Measurements from ENCODE around the gene GPATCH8. TPM values are rescaled to one million over a fixed set of nuclear protein-coding genes. Genes with fewer than 3 reads are reported as not detected.
A peak's percentile ranks its signal among the peaks of the same experiment; 100 is the strongest.

Gene GPATCH8
- 62.6 TPM for total RNA-seq (ENCODE audit: unreplicated experiment)
- long read RNA-seq, full-length matches to known transcripts: 10 of 21 reads
- long read RNA-seq, partial matches to known transcripts: 3 of 21 reads
- long read RNA-seq, other reads (novel, unspliced or antisense): 8 of 21 reads

- DNase-seq: peak; percentile 98
- Mint-ChIP-seq H3K4me1 (ENCODE audit: low read depth, unreplicated experiment) (peaks cover 5% of the 10 kb centered on the region), H3K36me3 (ENCODE audit: unreplicated experiment) (no peaks in the 10 kb centered on the region), H3K4me3 (ENCODE audit: unreplicated experiment) (peak within 1 kb of the TSS; percentile 98), H3K27me3 (ENCODE audit: unreplicated experiment) (peaks cover 8% of the 10 kb centered on the region), H3K27ac (ENCODE audit: unreplicated experiment) (peak within 1 kb of the TSS; percentile 99), H3K9me3 (ENCODE audit: unreplicated experiment) (peaks cover 7% of the 10 kb centered on the region)
- TF ChIP-seq, protein P1, sequence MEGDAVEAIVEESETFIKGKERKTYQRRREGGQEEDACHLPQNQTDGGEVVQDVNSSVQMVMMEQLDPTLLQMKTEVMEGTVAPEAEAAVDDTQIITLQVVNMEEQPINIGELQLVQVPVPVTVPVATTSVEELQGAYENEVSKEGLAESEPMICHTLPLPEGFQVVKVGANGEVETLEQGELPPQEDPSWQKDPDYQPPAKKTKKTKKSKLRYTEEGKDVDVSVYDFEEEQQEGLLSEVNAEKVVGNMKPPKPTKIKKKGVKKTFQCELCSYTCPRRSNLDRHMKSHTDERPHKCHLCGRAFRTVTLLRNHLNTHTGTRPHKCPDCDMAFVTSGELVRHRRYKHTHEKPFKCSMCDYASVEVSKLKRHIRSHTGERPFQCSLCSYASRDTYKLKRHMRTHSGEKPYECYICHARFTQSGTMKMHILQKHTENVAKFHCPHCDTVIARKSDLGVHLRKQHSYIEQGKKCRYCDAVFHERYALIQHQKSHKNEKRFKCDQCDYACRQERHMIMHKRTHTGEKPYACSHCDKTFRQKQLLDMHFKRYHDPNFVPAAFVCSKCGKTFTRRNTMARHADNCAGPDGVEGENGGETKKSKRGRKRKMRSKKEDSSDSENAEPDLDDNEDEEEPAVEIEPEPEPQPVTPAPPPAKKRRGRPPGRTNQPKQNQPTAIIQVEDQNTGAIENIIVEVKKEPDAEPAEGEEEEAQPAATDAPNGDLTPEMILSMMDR (IDR thresholded peaks at IDR 0.05; ENCODE audit: partially characterized antibody, unreplicated experiment): no peak
Measured at GRCh38 chr17:44503147-44504029, at the start of gene GPATCH8. Gene GPATCH8 (minus strand): TSS chr17:44503406. CDS start chr17:44503370, 36 bp downstream.

- TF ChIP-seq, protein P1 (IDR thresholded peaks at IDR 0.05; ENCODE audit: partially characterized antibody, unreplicated experiment): no peak
- no peak overlapping the region for H3K27ac Mint-ChIP-seq (ENCODE audit: unreplicated experiment)
- no peak overlapping the region for H3K4me3 Mint-ChIP-seq (ENCODE audit: unreplicated experiment)
- peaks cover 3% of the 10 kb centered on the region for H3K9me3 Mint-ChIP-seq (ENCODE audit: unreplicated experiment)
- peaks cover 8% of the 10 kb centered on the region for H3K4me1 Mint-ChIP-seq (ENCODE audit: low read depth, unreplicated experiment)
- DNase-seq: no peak
- H3K36me3 Mint-ChIP-seq (ENCODE audit: unreplicated experiment): peaks cover 6% of the 10 kb centered on the region
- H3K27me3 Mint-ChIP-seq (ENCODE audit: unreplicated experiment): peaks cover 9% of the 10 kb centered on the region
Measured at GRCh38 chr17:44552361-44552760, 49.2 kb upstream of the GPATCH8 start.

GRCh38 chr17:44549686-44550085, 46.5 kb upstream of the GPATCH8 start:
- TF ChIP-seq, protein P1 (IDR thresholded peaks at IDR 0.05; ENCODE audit: partially characterized antibody, unreplicated experiment): no peak
- Mint-ChIP-seq H3K36me3 (ENCODE audit: unreplicated experiment) (peaks cover 15% of the 10 kb centered on the region), H3K27ac (ENCODE audit: unreplicated experiment) (no peak overlapping the region), H3K9me3 (ENCODE audit: unreplicated experiment) (peaks cover 3% of the 10 kb centered on the region), H3K4me1 (ENCODE audit: low read depth, unreplicated experiment) (no peaks in the 10 kb centered on the region), H3K4me3 (ENCODE audit: unreplicated experiment) (no peak overlapping the region), H3K27me3 (ENCODE audit: unreplicated experiment) (peaks cover 8% of the 10 kb centered on the region)
- no peak for DNase-seq

GRCh38 chr17:44548376-44549230, 45.4 kb upstream of the GPATCH8 start:
- H3K27ac Mint-ChIP-seq (ENCODE audit: unreplicated experiment): no peak overlapping the region
- DNase-seq: no peak
- TF ChIP-seq, protein P1 (IDR thresholded peaks at IDR 0.05; ENCODE audit: partially characterized antibody, unreplicated experiment): no peak
- H3K9me3 Mint-ChIP-seq (ENCODE audit: unreplicated experiment): peaks cover 3% of the 10 kb centered on the region
- H3K27me3 Mint-ChIP-seq (ENCODE audit: unreplicated experiment): peaks cover 10% of the 10 kb centered on the region
- H3K36me3 Mint-ChIP-seq (ENCODE audit: unreplicated experiment): peaks cover 15% of the 10 kb centered on the region
- no peak overlapping the region for H3K4me3 Mint-ChIP-seq (ENCODE audit: unreplicated experiment)
- peaks cover 3% of the 10 kb centered on the region for H3K4me1 Mint-ChIP-seq (ENCODE audit: low read depth, unreplicated experiment)
